GM12873 (cell line): Measurements from ENCODE around the gene PRKAA1.

ENCODE experiments used
- CTCF ChIP-seq: IDR thresholded peaks from 2 replicates; pipeline ENCODE4 v1.5.1; 2012; ENCODE audit warnings: low read depth, mild to moderate bottlenecking, moderate library complexity, low read length, control low read depth; ENCODE audit not compliant: insufficient read depth; ENCODE audit errors: missing control alignments

PRKAA1 gene

DNA sequence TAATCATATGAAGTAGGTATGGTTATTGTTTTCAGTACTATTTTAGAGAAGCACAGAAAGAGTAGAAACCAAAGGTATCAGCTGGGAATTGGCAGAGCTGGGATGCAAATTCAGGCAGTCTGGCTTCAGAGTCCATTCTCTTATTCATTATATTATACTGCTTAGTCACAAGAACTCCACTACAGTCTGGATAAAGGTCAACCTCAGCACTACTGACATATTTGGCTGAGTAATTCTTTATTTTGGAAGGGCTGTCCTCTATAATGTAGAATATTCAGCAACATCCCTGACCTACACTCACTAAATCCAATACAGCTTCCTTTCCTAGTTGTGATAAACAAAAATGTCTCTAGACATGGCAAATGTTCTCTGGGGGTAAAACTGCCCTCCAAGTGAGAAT is 80.9 kb downstream of the PRKAA1 start:
- no peak for TF ChIP-seq CTCF

DNA sequence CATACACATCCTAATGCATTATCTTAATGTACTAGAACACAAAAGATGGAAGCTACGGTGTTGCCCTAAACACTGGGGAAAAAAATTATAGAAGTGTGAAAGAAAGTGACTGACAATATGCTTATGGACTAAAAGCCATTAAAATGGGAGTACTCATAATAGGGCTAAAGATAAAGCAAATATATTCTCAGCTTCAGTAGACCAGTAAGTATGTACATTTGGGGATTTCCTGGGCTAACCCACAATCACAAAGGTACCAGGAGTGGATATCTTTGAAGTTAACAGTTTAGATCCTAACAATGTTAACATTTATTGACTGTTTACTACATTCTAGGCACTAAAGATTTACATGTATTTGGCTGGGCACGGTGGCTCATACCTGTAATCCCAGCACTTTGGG is 81.6 kb downstream of the PRKAA1 start:
- TF ChIP-seq CTCF = no peak

DNA sequence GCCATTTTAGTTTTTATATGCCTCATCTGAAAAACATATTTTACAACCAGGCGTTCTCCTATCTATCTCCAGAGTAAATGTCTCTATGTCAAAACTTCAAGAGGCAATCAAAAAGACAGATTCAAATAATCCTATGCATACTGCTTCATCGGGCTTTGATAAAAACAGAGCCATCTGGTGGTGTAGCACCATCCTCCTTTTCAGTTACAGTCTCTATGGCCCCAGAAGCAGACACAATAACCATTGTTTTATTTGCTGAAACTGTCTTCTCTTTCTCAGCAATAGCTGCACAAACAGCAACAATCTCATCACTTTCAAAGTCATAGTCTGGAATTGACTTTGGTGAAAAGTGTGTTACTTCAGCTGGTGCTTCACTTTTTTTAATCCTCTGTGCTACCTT is 82.2 kb downstream of the PRKAA1 start:
- TF ChIP-seq CTCF = no peak

DNA sequence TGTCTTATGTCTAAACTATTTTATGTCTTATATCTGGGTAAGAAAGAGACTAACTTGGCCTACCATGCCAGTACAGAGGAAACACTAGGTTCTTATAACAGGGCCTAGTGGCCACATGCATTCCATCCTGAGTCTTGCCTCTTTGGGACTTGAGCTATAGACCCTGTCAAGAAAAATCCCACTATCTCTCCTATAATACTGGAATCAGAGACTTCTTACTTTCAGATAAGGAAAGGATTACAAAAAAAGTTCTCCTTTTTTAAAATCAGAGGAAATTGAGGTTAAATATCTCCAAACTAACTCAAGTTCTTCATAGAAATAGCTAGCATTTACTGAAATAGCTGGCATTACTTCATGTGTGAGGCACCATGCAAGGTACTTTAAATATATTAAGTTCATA is 84.2 kb downstream of the PRKAA1 start:
- no peak for TF ChIP-seq CTCF
